ENCODE results near the gene RNF144B.

GRCh38 chr6:18400831-18401446 lies 13.8 kb downstream of the RNF144B start:
- TF ChIP-seq POLR2AphosphoS5 (IDR thresholded peaks at IDR 0.05) = no peak
- TF ChIP-seq, protein P1, sequence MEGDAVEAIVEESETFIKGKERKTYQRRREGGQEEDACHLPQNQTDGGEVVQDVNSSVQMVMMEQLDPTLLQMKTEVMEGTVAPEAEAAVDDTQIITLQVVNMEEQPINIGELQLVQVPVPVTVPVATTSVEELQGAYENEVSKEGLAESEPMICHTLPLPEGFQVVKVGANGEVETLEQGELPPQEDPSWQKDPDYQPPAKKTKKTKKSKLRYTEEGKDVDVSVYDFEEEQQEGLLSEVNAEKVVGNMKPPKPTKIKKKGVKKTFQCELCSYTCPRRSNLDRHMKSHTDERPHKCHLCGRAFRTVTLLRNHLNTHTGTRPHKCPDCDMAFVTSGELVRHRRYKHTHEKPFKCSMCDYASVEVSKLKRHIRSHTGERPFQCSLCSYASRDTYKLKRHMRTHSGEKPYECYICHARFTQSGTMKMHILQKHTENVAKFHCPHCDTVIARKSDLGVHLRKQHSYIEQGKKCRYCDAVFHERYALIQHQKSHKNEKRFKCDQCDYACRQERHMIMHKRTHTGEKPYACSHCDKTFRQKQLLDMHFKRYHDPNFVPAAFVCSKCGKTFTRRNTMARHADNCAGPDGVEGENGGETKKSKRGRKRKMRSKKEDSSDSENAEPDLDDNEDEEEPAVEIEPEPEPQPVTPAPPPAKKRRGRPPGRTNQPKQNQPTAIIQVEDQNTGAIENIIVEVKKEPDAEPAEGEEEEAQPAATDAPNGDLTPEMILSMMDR (IDR thresholded peaks at IDR 0.05) = no peak

Measured in stomach (tissue), 4 donors.